ENCODE measurements around the gene NAP1L4. TPM values are rescaled to one million over a fixed set of nuclear protein-coding genes. Genes with fewer than 3 reads are reported as not detected.

Gene NAP1L4
- total RNA-seq, 1 experiment from 2014 or later, result 189 TPM

GRCh38 chr11:2947744-2948143, 44.4 kb downstream of the NAP1L4 start:
- H3K4me3 Mint-ChIP-seq, result no peak overlapping the region
- ChIA-PET POLR2A (interaction anchor here (0.6 kb wide), 2 partner anchors 12 to 28 kb away, joined by 3 to 5 read pairs; no protein-coding TSS in a partner anchor), CTCF (no interaction called here)
- no peaks in the 10 kb centered on the region for H3K27me3 Mint-ChIP-seq (ENCODE audit: low read depth)
- peaks cover 67% of the 10 kb centered on the region for H3K36me3 Mint-ChIP-seq
- H3K9me3 Mint-ChIP-seq, result no peaks in the 10 kb centered on the region
- 0 out of 2 replicates have a peak overlapping the region, but pooled peaks have one; percentile 43 for H3K27ac Mint-ChIP-seq
- DNase-seq (ENCODE audit: low spot score), result no peak
- TF ChIP-seq CREM (CRISPR knock-in tag; IDR thresholded peaks at IDR 0.05) (no peak), ZNF425 (CRISPR knock-in tag; conservative IDR thresholded peaks at IDR 0.05) (no peak), MLX (CRISPR knock-in tag; IDR thresholded peaks at IDR 0.05) (no peak), ERG (CRISPR knock-in tag; IDR thresholded peaks at IDR 0.05) (no peak), CBFB (CRISPR knock-in tag; IDR thresholded peaks at IDR 0.05; ENCODE audit: low read depth) (no peak), E2F5 (CRISPR knock-in tag; IDR thresholded peaks at IDR 0.05) (no peak), AFF4 (CRISPR knock-in tag; IDR thresholded peaks at IDR 0.05; ENCODE audit: borderline replicate concordance) (no peak), SOX15 (CRISPR knock-in tag; IDR thresholded peaks at IDR 0.05) (no peak), KAT7 (CRISPR knock-in tag; IDR thresholded peaks at IDR 0.05; ENCODE audit: borderline replicate concordance) (no peak), STAT6 (CRISPR knock-in tag; conservative IDR thresholded peaks at IDR 0.05; ENCODE audit: low read depth) (no peak), PREB (CRISPR knock-in tag; IDR thresholded peaks at IDR 0.05; ENCODE audit: borderline replicate concordance) (no peak), FOXP4 (CRISPR knock-in tag; IDR thresholded peaks at IDR 0.05) (no peak), ATF3 (CRISPR knock-in tag; conservative IDR thresholded peaks at IDR 0.05) (no peak), ZNF512 (CRISPR knock-in tag; IDR thresholded peaks at IDR 0.05; ENCODE audit: borderline replicate concordance) (no peak), RORB (CRISPR knock-in tag; IDR thresholded peaks at IDR 0.05) (no peak)
- peaks cover 37% of the 10 kb centered on the region for H3K4me1 Mint-ChIP-seq
- ATAC-seq, result no peak

Measured in WTC11 (cell line).